Sigmoid colon (tissue), 7 donors: Measurements from ENCODE around the gene SIRT6. TPM values are rescaled to one million over a fixed set of nuclear protein-coding genes. Genes with fewer than 3 reads are reported as not detected.
"Not testable (repeated sequence)": the region's sequence is repeated elsewhere in the genome, so short reads cannot be mapped to it uniquely, and the experiment has no call there.

ENCODE experiments used
- DNase-seq: peaks from one replicate; pipeline ENCODE4 v3.0.0-alpha.2; 2019
- H3K27ac ChIP-seq, 4 donors: fragments of 200-600 bp; sonication (generic); one replicate each; pipeline ENCODE4 v1.5.1; 2016 to 2019; ENCODE audit warnings: mild to moderate bottlenecking in 1 of 4
- H3K27me3 ChIP-seq, 3 donors: fragments of 200-600 bp; sonication (generic); one replicate each; pipeline ENCODE4 v1.5.1; 2019; ENCODE audit warnings: mild to moderate bottlenecking in 1 of 3
- H3K36me3 ChIP-seq, 4 donors: fragments of 200-600 bp; sonication (generic); one replicate each; pipeline ENCODE4 v1.5.1; 2016 to 2019
- H3K4me1 ChIP-seq, 4 donors: fragments of 200-600 bp; sonication (generic); one replicate each; pipeline ENCODE4 v1.5.1; 2017 to 2019
- H3K4me3 ChIP-seq, 4 donors: fragments of 200-600 bp; sonication (generic); one replicate each; pipeline ENCODE4 v1.5.1; 2017 to 2019; ENCODE audit warnings: mild to moderate bottlenecking in 2 of 4, moderate library complexity in 1 of 4
- H3K9me3 ChIP-seq, 4 donors: fragments of 200-600 bp in 3 of 4; sonication (generic) in 3 of 4; one replicate each; pipeline versions ENCODE4 v1.5.1 to v1.6.1; 2013 to 2019
- EP300 ChIP-seq, 4 donors: sonication (generic); formaldehyde crosslinking; IDR thresholded peaks; one replicate each; pipeline ENCODE4 v1.6.1; 2017; ENCODE audit warnings: antibody characterized with exemption in 4 of 4
- POLR2A ChIP-seq, 2 donors: fragments of 450-650 bp; IDR thresholded peaks; one replicate each; pipeline ENCODE4 v1.6.1; 2016; ENCODE audit warnings: antibody characterized with exemption in 2 of 2, mild to moderate bottlenecking in 2 of 2, moderate library complexity in 2 of 2
- POLR2AphosphoS5 ChIP-seq, 4 donors: sonication (generic); formaldehyde crosslinking; IDR thresholded peaks; one replicate each; pipeline ENCODE4 v1.6.1; 2017; ENCODE audit warnings: antibody characterized with exemption in 4 of 4
- WGBS, 2 donors: extraction: QIAGEN DNeasy Blood & Tissue Kit; methylation state at CpG; one replicate each; pipeline ENCODE4 v1.1.7; 2013; 5-methylcytosine and 5-hydroxymethylcytosine counted together
- intact Hi-C: fragments of 100-400 bp; cut with DNase I; formaldehyde crosslinking; loops from one replicate; pipeline ENCODE4 v1.15.1; 2023
- polyA plus RNA-seq, 3 donors: library from polyadenylated mRNA; stranded (reverse); fragments of 200-250 nt; gene quantifications; one replicate each; pipeline ENCODE4 v1.2.3, GENCODE V29; 2013
- total RNA-seq, 4 donors: library from RNA; depleted of rRNA; stranded (reverse); fragments of >200 nt; gene quantifications; one replicate each; pipeline ENCODE4 v1.1.0, GENCODE V29; 2016
- TF ChIP-seq, protein P1 (sequence below), 4 experiments: fragments of 450-650 bp in 3 of 4; fragments of 200-600 bp in 1 of 4; IDR thresholded peaks; one replicate each; pipeline ENCODE4 v1.5.1; 2016 to 2019; ENCODE audit warnings: antibody characterized with exemption in 4 of 4, mild to moderate bottlenecking in 3 of 4, moderate library complexity in 2 of 4
- donor health status: healthy with polysubstance abuse.
- donor health status: Bipolar disorder and iron deficiency.
- donor health status: healthy.

SIRT6 gene
- total and polyA plus RNA-seq, 7 donors: 10.3 to 132 (median 23.5) TPM

DNA sequence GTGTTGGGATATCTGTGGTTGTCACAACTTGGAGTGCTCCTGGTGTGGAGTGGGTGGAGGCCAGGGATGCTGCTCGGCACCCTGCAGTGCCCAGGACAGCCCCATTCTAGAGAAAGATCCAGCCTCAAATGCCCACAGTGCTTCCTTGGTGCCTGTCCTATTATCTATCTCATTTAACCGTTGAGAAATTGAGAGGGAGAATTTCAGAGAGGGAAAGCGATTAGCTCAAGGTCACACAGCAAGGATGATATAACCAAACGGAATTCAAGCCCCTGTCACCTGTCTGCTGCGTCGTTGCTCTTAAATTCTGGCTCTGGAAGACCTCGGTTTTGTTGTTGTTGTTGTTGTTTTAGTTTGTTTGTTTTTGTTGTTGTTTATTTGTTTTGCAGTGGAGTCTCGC lies 13.6 kb upstream of the SIRT6 start:
- Histone ChIP-seq H3K4me1 (peaks cover 0 to 9% (median 8%) of the 10 kb centered on the region in 4 donors), H3K4me3 (no peak overlapping the region), H3K36me3 (no peaks in the 10 kb centered on the region), H3K27me3 (peaks cover 17 to 73% (median 63%) of the 10 kb centered on the region in 3 donors), H3K9me3 (no peaks in the 10 kb centered on the region), H3K27ac (no peak overlapping the region)
- DNase-seq: no peak
- intact Hi-C loops: no loop called here
- 77 to 85% methylated on average over 8 of the region's 8 CpGs for WGBS, 2 donors
- TF ChIP-seq, protein P1, sequence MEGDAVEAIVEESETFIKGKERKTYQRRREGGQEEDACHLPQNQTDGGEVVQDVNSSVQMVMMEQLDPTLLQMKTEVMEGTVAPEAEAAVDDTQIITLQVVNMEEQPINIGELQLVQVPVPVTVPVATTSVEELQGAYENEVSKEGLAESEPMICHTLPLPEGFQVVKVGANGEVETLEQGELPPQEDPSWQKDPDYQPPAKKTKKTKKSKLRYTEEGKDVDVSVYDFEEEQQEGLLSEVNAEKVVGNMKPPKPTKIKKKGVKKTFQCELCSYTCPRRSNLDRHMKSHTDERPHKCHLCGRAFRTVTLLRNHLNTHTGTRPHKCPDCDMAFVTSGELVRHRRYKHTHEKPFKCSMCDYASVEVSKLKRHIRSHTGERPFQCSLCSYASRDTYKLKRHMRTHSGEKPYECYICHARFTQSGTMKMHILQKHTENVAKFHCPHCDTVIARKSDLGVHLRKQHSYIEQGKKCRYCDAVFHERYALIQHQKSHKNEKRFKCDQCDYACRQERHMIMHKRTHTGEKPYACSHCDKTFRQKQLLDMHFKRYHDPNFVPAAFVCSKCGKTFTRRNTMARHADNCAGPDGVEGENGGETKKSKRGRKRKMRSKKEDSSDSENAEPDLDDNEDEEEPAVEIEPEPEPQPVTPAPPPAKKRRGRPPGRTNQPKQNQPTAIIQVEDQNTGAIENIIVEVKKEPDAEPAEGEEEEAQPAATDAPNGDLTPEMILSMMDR (IDR thresholded peaks at IDR 0.05): no peak
- TF ChIP-seq EP300 (IDR thresholded peaks at IDR 0.05) (no peak), POLR2A (IDR thresholded peaks at IDR 0.05) (no peak), POLR2AphosphoS5 (IDR thresholded peaks at IDR 0.05) (no peak)

DNA sequence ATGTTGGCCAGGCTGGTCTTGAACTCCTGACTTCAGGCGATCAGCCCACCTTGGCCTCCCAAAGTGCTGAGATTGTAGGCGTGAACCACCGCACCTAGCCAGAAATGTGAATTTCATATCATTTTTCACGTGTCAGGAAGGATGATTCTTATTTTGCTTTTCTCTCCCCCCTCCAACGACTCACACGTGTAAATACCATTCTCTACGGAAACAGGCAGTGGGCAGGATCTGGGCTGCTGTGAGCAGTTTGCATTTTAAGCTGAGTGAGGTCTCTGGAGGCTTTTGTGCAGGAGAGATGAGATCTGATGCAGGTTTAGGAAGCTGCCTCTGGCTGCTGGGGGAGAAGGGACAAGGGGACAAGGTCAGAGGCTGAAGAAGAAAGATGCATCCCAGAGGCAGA lies 12.0 kb upstream of the SIRT6 start:
- Histone ChIP-seq H3K27me3 (peaks cover 17 to 68% (median 63%) of the 10 kb centered on the region in 3 donors), H3K9me3 (no peaks in the 10 kb centered on the region), H3K4me1 (peaks cover 0 to 9% (median 8%) of the 10 kb centered on the region in 4 donors), H3K36me3 (no peaks in the 10 kb centered on the region), H3K27ac (no peak overlapping the region), H3K4me3 (no peak overlapping the region)
- TF ChIP-seq POLR2AphosphoS5 (IDR thresholded peaks at IDR 0.05) (no peak), POLR2A (IDR thresholded peaks at IDR 0.05) (no peak), EP300 (IDR thresholded peaks at IDR 0.05) (no peak)
- TF ChIP-seq, protein P1 (IDR thresholded peaks at IDR 0.05): no peak
- DNase-seq: no peak
- WGBS, 2 donors: 54 to 59% methylated on average over 7 of the region's 7 CpGs
- intact Hi-C loops: no loop called here

DNA sequence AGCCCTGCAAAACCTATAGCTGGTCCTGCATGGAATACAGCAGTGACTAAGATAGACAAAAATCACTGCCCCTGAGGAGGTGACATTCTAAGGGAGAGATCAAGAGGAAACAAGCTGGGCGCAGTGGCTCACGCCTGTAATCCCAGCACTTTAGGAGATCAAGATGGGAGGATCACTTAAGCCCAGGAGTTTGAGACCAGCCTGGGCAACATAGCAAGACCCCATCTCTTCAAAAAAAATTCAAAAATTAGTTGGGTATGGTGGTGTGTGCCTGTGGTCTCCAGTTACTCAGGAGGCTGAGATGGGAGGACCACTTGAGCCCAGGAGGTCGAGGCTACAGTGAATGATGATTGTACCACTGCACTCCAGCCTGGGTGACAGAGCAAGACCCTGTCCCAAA lies 10.2 kb upstream of the SIRT6 start:
- intact Hi-C loops, DNase-seq, H3K4me3 ChIP-seq, H3K36me3 ChIP-seq, H3K9me3 ChIP-seq, H3K27ac ChIP-seq, H3K4me1 ChIP-seq: not testable (repeated sequence)
- H3K27me3 ChIP-seq: peaks cover 9 to 52% (median 49%) of the 10 kb centered on the region in 3 donors
- WGBS, 2 donors: 90 to 93% methylated on average over 3 of the region's 3 CpGs

GRCh38 chr19:4189641-4190040 lies 7.3 kb upstream of the SIRT6 start:
- intact Hi-C loops: no loop called here
- H3K4me1 ChIP-seq: no peaks in the 10 kb centered on the region
- TF ChIP-seq POLR2A (IDR thresholded peaks at IDR 0.05): no peak
- no peak for TF ChIP-seq POLR2AphosphoS5 (IDR thresholded peaks at IDR 0.05)
- TF ChIP-seq EP300 (IDR thresholded peaks at IDR 0.05): no peak
- TF ChIP-seq, protein P1 (IDR thresholded peaks at IDR 0.05): no peak
- 55 to 69% methylated on average over 5 of the region's 5 CpGs for WGBS, 2 donors
- H3K9me3 ChIP-seq: no peaks in the 10 kb centered on the region
- H3K36me3 ChIP-seq: no peaks in the 10 kb centered on the region
- H3K4me3 ChIP-seq: no peak overlapping the region
- no peak for DNase-seq
- H3K27me3 ChIP-seq: peaks cover 0 to 23% (median 20%) of the 10 kb centered on the region in 3 donors
- H3K27ac ChIP-seq: no peak overlapping the region

- intact Hi-C loops: no loop called here
- peaks cover 0 to 6% (median 4%) of the 10 kb centered on the region in 3 donors for H3K27me3 ChIP-seq
- H3K27ac ChIP-seq: no peak overlapping the region
- H3K4me3 ChIP-seq: no peak overlapping the region
- DNase-seq: no peak
- 90 to 94% methylated on average over 10 of the region's 10 CpGs for WGBS, 2 donors
- no peaks in the 10 kb centered on the region for H3K36me3 ChIP-seq
- H3K9me3 ChIP-seq: no peaks in the 10 kb centered on the region
- TF ChIP-seq POLR2A (IDR thresholded peaks at IDR 0.05): no peak
- no peak for TF ChIP-seq EP300 (IDR thresholded peaks at IDR 0.05)
- TF ChIP-seq POLR2AphosphoS5 (IDR thresholded peaks at IDR 0.05): no peak
- TF ChIP-seq, protein P1 (IDR thresholded peaks at IDR 0.05): no peak
- peaks cover 0 to 8% (median 7%) of the 10 kb centered on the region in 4 donors for H3K4me1 ChIP-seq
Observed at GRCh38 chr19:4187313-4188122, 5.2 kb upstream of the SIRT6 start.
